Activated CD4-positive, alpha-beta T cell treated with anti-CD3 and anti-CD28 coated beads, Interleukin-2, amount 10 ng/mL, durations not matched to agents 7 days and 5 days (primary cell): ENCODE data around the gene POLDIP3. TPM values are rescaled to one million over a fixed set of nuclear protein-coding genes. Genes with fewer than 3 reads are reported as not detected.
"Not testable (repeated sequence)": the region's sequence is repeated elsewhere in the genome, so short reads cannot be mapped to it uniquely, and the experiment has no call there.

Source experiments
- CTCF ChIA-PET: fragments of 350-600 bp; sonication (Branson Sonifier 250); formaldehyde crosslinking; loops from one replicate; lab custom pipeline; 2021; ENCODE audit warnings: antibody characterized with exemption; lab: Charles Lee
- POLR2A ChIA-PET: fragments of 350-600 bp; sonication (Branson Sonifier 250); formaldehyde crosslinking; loops from one replicate; lab custom pipeline; 2021; ENCODE audit warnings: antibody characterized with exemption; lab: Charles Lee
- DNase-seq: peaks from one replicate; pipeline ENCODE4 v3.0.0-alpha.2; 2020
- H3K27ac Mint-ChIP-seq: one replicate; pipeline ENCODE4 v1.8.0; 2021; ENCODE audit warnings: mild to moderate bottlenecking, moderate library complexity, mixed read lengths
- H3K27me3 Mint-ChIP-seq: one replicate; pipeline ENCODE4 v1.8.0; 2021; ENCODE audit warnings: mixed read lengths
- H3K36me3 Mint-ChIP-seq: one replicate; pipeline ENCODE4 v1.8.0; 2021; ENCODE audit warnings: low read depth, mixed read lengths
- H3K4me1 Mint-ChIP-seq: one replicate; pipeline ENCODE4 v1.8.0; 2021; ENCODE audit warnings: mixed read lengths
- H3K4me3 Mint-ChIP-seq: one replicate; pipeline ENCODE4 v1.8.0; 2021; ENCODE audit warnings: mild to moderate bottlenecking, moderate library complexity, mixed read lengths
- H3K9me3 Mint-ChIP-seq: one replicate; pipeline ENCODE4 v1.8.0; 2021; ENCODE audit warnings: mixed read lengths
- total RNA-seq, 2 experiments: library from RNA; stranded (reverse); gene quantifications; one replicate each; pipeline ENCODE4 v1.2.3, GENCODE V29; 2021

The POLDIP3 gene
- total RNA-seq, 2 experiments from 2014 or later: 83.4 to 97.7 TPM

GRCh38 chr22:42586381-42586780, 28.3 kb downstream of the POLDIP3 start:
- ChIA-PET POLR2A (no interaction called here), CTCF (no interaction called here)
- peaks cover 48% of the 10 kb centered on the region for H3K36me3 Mint-ChIP-seq
- no peak overlapping the region for H3K27ac Mint-ChIP-seq
- no peaks in the 10 kb centered on the region for H3K27me3 Mint-ChIP-seq
- peaks cover 6% of the 10 kb centered on the region for H3K4me1 Mint-ChIP-seq
- no peak overlapping the region for H3K4me3 Mint-ChIP-seq
- H3K9me3 Mint-ChIP-seq: no peaks in the 10 kb centered on the region
- DNase-seq: no peak

GRCh38 chr22:42585096-42585495, 29.6 kb downstream of the POLDIP3 start:
- CTCF ChIA-PET: interaction anchor here (1.2 to 1.4 kb wide), 2 partner anchors 8 to 24 kb away, joined by 4 to 5 read pairs; no protein-coding TSS in a partner anchor

GRCh38 chr22:42584364-42584940, 30.2 kb downstream of the POLDIP3 start:
- ChIA-PET POLR2A (no interaction called here), CTCF (interaction anchor here (1.4 kb wide), 1 partner anchor 9 kb away, joined by 4 read pairs; no protein-coding TSS in a partner anchor)
- DNase-seq: no peak
- Mint-ChIP-seq H3K27ac (no peak overlapping the region), H3K4me1 (peaks cover 10% of the 10 kb centered on the region), H3K27me3 (no peaks in the 10 kb centered on the region), H3K36me3 (peaks cover 37% of the 10 kb centered on the region), H3K4me3 (no peak overlapping the region), H3K9me3 (no peaks in the 10 kb centered on the region)

More at GRCh38 chr22:42585096-42585495, 29.6 kb downstream of the POLDIP3 start:
- POLR2A ChIA-PET: no interaction called here
- no peak for DNase-seq
- Mint-ChIP-seq H3K27me3 (no peaks in the 10 kb centered on the region), H3K36me3 (peaks cover 41% of the 10 kb centered on the region), H3K27ac (no peak overlapping the region), H3K9me3 (no peaks in the 10 kb centered on the region), H3K4me3 (no peak overlapping the region), H3K4me1 (peaks cover 10% of the 10 kb centered on the region)

- peaks cover 42% of the 10 kb centered on the region for H3K36me3 Mint-ChIP-seq
- peak overlapping the region; percentile 83 for H3K27ac Mint-ChIP-seq
- no peaks in the 10 kb centered on the region for H3K27me3 Mint-ChIP-seq
- no peak for DNase-seq
- H3K4me1 Mint-ChIP-seq: peaks cover 10% of the 10 kb centered on the region
- POLR2A ChIA-PET: no interaction called here
- H3K9me3 Mint-ChIP-seq: no peaks in the 10 kb centered on the region
- CTCF ChIA-PET: no interaction called here
- peak overlapping the region; percentile 98 for H3K4me3 Mint-ChIP-seq
Measured at GRCh38 chr22:42582987-42583386, 31.7 kb downstream of the POLDIP3 start.

- peak overlapping the region; percentile 83 for H3K27ac Mint-ChIP-seq
- H3K9me3 Mint-ChIP-seq: no peaks in the 10 kb centered on the region
- POLR2A ChIA-PET: interaction anchor here (0.6 kb wide), 1 partner anchor 70 kb away, joined by 7 read pairs; no protein-coding TSS in a partner anchor
- peaks cover 40% of the 10 kb centered on the region for H3K36me3 Mint-ChIP-seq
- H3K27me3 Mint-ChIP-seq: no peaks in the 10 kb centered on the region
- peak overlapping the region; percentile 98 for H3K4me3 Mint-ChIP-seq
- DNase-seq: peak; percentile 86
- peaks cover 10% of the 10 kb centered on the region for H3K4me1 Mint-ChIP-seq
- CTCF ChIA-PET: interaction anchor here (0.6 to 0.8 kb wide), 2 partner anchors 16 to 40 kb away, joined by 3 read pairs; no protein-coding TSS in a partner anchor
Measured at GRCh38 chr22:42581762-42582716, 32.6 kb downstream of the POLDIP3 start.

- DNase-seq, H3K27me3 Mint-ChIP-seq, POLR2A ChIA-PET, H3K9me3 Mint-ChIP-seq: not testable (repeated sequence)
- Mint-ChIP-seq H3K4me3 (peak overlapping the region; percentile 98), H3K27ac (peak overlapping the region; percentile 96), H3K4me1 (peaks cover 10% of the 10 kb centered on the region), H3K36me3 (peaks cover 33% of the 10 kb centered on the region)
- CTCF ChIA-PET: interaction anchor here (0.6 to 1.1 kb wide), 3 partner anchors 16 to 39 kb away, joined by 3 read pairs; no protein-coding TSS in a partner anchor
Measured at GRCh38 chr22:42581194-42581761, 33.4 kb downstream of the POLDIP3 start.

GRCh38 chr22:42580040-42580439, 34.6 kb downstream of the POLDIP3 start:
- Mint-ChIP-seq H3K36me3 (peaks cover 22% of the 10 kb centered on the region), H3K4me1 (peaks cover 10% of the 10 kb centered on the region)
- H3K27ac Mint-ChIP-seq, H3K27me3 Mint-ChIP-seq, H3K4me3 Mint-ChIP-seq, DNase-seq, H3K9me3 Mint-ChIP-seq, POLR2A ChIA-PET: not testable (repeated sequence)
- CTCF ChIA-PET: interaction anchor here (1.1 kb wide), 1 partner anchor 32 kb away, joined by 3 read pairs; no protein-coding TSS in a partner anchor

GRCh38 chr22:42577623-42578240, 37.0 kb downstream of the POLDIP3 start:
- no peak overlapping the region for H3K27ac Mint-ChIP-seq
- H3K4me3 Mint-ChIP-seq: no peak overlapping the region
- H3K27me3 Mint-ChIP-seq: no peaks in the 10 kb centered on the region
- H3K9me3 Mint-ChIP-seq: no peaks in the 10 kb centered on the region
- peaks cover 10% of the 10 kb centered on the region for H3K4me1 Mint-ChIP-seq
- DNase-seq: no peak
- peaks cover 17% of the 10 kb centered on the region for H3K36me3 Mint-ChIP-seq
- ChIA-PET CTCF (no interaction called here), POLR2A (no interaction called here)

- CTCF ChIA-PET, POLR2A ChIA-PET: not testable (repeated sequence)
Measured at GRCh38 chr22:42577141-42577540, 37.5 kb downstream of the POLDIP3 start.

GRCh38 chr22:42575996-42576574, 38.6 kb downstream of the POLDIP3 start:
- POLR2A ChIA-PET, H3K9me3 Mint-ChIP-seq, H3K4me1 Mint-ChIP-seq, H3K27me3 Mint-ChIP-seq, CTCF ChIA-PET, H3K4me3 Mint-ChIP-seq, DNase-seq, H3K27ac Mint-ChIP-seq: not testable (repeated sequence)
- peaks cover 14% of the 10 kb centered on the region for H3K36me3 Mint-ChIP-seq

More at GRCh38 chr22:42577141-42577540, 37.5 kb downstream of the POLDIP3 start:
- not testable (repeated sequence) for H3K27me3 Mint-ChIP-seq, H3K27ac Mint-ChIP-seq, H3K4me3 Mint-ChIP-seq, H3K4me1 Mint-ChIP-seq, DNase-seq, H3K9me3 Mint-ChIP-seq
- H3K36me3 Mint-ChIP-seq: peaks cover 14% of the 10 kb centered on the region

GRCh38 chr22:42574468-42574867, 40.2 kb downstream of the POLDIP3 start:
- H3K4me3 Mint-ChIP-seq, CTCF ChIA-PET, H3K4me1 Mint-ChIP-seq, H3K9me3 Mint-ChIP-seq, DNase-seq, H3K27me3 Mint-ChIP-seq, POLR2A ChIA-PET, H3K27ac Mint-ChIP-seq: not testable (repeated sequence)
- H3K36me3 Mint-ChIP-seq: peaks cover 16% of the 10 kb centered on the region

GRCh38 chr22:42574046-42574445, 40.6 kb downstream of the POLDIP3 start:
- H3K4me1 Mint-ChIP-seq, DNase-seq, H3K9me3 Mint-ChIP-seq, POLR2A ChIA-PET, H3K4me3 Mint-ChIP-seq, H3K27me3 Mint-ChIP-seq, H3K27ac Mint-ChIP-seq, CTCF ChIA-PET: not testable (repeated sequence)
- peaks cover 16% of the 10 kb centered on the region for H3K36me3 Mint-ChIP-seq
